GM12864 (cell line): ENCODE measurements around the gene IQGAP1.

Source experiments
- DNase-seq: peaks from one replicate; pipeline ENCODE4 v3.0.0-alpha.2; 2011; ENCODE audit warnings: low read depth
- H3K4me3 ChIP-seq: 2 replicates; pipeline ENCODE4 v1.5.1; 2011; ENCODE audit warnings: mild to moderate bottlenecking, low read depth, low read length, control low read depth
- TF ChIP-seq, protein P1 (sequence below): IDR thresholded peaks from 2 replicates; pipeline ENCODE4 v1.5.1; 2011; ENCODE audit warnings: low read depth, mild to moderate bottlenecking, moderate library complexity, low read length, control low read depth, inconsistent platforms; ENCODE audit errors: missing control alignments

IQGAP1 gene

DNA sequence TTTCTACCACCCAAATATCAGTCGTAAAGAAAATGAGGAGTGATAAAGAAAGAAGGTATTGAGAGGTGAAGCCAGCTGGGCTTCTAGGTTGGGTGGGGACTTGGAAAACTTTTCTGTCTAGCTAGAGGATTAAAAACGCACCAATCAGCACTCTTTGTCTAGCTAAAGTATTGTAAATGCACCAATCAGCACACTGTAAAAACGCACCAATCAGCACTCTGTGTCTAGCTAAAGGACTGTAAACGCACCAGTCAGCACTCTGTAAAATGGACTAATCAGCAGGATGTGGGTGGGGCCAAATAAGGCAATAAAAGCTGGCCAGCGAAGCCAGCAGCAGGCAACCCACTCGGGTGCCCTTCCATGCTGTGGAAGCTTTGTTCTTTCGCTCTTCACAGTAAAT is 13.0 kb upstream of the IQGAP1 start:
- no peak overlapping the region for H3K4me3 ChIP-seq
- TF ChIP-seq, protein P1, sequence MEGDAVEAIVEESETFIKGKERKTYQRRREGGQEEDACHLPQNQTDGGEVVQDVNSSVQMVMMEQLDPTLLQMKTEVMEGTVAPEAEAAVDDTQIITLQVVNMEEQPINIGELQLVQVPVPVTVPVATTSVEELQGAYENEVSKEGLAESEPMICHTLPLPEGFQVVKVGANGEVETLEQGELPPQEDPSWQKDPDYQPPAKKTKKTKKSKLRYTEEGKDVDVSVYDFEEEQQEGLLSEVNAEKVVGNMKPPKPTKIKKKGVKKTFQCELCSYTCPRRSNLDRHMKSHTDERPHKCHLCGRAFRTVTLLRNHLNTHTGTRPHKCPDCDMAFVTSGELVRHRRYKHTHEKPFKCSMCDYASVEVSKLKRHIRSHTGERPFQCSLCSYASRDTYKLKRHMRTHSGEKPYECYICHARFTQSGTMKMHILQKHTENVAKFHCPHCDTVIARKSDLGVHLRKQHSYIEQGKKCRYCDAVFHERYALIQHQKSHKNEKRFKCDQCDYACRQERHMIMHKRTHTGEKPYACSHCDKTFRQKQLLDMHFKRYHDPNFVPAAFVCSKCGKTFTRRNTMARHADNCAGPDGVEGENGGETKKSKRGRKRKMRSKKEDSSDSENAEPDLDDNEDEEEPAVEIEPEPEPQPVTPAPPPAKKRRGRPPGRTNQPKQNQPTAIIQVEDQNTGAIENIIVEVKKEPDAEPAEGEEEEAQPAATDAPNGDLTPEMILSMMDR = no peak
- DNase-seq = no peak

DNA sequence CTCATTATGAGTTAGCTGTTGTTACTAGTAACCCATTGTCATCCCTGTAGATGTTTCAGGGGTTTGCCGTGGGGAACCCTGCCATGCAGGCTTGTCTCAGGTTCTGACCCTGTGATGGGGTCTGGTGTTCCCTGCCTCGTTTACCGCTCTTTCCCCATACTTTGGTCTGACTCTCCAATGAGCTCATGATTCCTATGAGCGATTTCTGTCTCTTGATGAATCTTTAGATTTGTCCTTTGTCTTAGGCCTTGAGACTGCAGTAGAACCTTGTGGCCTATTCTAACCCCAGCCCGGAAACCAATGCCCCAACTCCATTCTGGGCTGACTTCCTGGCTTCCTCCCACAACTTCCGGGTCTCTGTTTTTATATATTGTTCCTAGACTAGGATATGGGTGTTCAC is 11.3 kb upstream of the IQGAP1 start:
- TF ChIP-seq, protein P1 = no peak
- no peak overlapping the region for H3K4me3 ChIP-seq
- no peak for DNase-seq

DNA sequence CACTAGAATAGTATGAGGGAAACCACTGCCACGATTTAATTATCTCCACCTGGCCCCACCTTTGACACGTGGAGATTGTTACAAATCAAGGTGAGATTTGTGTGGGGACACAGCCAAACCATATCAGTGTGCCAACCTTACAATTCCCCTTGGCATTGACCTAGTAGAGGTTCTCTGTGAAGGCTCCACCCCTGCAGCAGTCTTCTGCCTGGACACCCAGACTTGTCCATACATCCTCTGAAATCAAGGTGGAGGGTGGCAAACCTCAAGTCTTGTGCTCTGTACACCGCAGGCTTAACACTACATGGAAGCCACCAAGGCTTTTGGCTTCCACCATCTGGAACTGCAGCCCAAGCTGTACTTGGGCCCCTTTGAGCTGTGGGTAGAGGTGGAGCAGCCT is 8.8 kb upstream of the IQGAP1 start:
- no peak for DNase-seq
- TF ChIP-seq, protein P1 = no peak
- no peak overlapping the region for H3K4me3 ChIP-seq

DNA sequence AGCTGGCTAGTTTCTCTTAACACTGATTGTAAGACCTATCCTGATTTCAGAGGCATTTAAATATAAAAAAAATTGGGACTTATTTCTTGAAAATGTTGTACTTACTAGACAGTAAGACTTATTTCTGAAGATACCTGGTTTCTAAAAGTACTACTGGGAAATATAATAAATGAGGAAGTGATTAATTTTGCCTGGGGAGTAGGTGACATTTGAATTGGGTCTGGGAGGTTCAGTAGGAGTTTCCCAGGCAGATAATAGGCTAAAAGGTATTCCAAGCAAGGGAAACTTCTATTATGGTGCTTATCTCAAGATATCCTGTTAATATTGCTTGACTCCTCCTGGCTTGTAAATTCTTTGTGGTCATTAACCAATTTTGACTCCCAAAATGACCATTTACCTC is 6.5 kb upstream of the IQGAP1 start:
- no peak overlapping the region for H3K4me3 ChIP-seq

DNA sequence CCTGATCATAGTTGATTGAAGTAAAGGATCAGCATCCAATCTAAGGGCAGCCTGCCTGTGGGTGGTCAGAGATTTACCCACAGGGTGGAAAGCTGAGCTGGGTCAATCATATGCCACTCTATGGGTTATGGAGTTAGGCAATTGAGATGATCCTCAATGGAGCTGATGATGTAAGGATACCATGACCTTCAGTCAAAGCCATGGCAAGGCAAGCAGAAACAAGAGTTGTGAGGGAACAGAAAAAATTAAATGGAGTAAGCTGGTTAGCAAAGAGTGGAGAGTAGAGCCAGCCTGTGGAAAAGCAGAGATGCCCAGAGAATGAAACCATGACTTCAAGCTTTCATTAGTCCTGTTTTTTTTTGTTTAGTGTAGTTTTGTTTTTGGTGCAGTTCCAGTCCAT is 5.7 kb upstream of the IQGAP1 start:
- no peak overlapping the region for H3K4me3 ChIP-seq
- no peak for DNase-seq
- TF ChIP-seq, protein P1 = no peak

More for the DNA sequence above, 6.5 kb upstream of the IQGAP1 start:
- TF ChIP-seq, protein P1 = no peak
- DNase-seq = no peak

DNA sequence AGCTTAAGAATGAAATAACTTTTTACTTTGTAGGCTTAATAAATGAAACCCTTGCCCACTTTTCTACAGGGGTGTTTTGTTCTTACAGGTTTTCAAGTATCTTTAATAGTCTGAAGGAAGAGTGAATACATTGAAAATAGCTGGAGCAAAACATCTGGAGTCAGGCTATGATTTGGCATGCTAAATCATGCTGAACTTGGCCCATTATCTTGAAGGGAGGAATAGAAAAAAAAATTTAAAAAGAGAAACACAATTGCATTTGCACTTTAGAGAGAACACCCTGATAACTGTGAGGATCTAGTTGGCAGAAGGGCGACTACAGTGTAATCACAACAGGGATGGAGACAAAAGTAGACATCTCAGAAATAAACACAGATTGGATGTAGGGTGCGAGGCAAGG is 1.8 kb upstream of the IQGAP1 start:
- TF ChIP-seq, protein P1 = no peak
- H3K4me3 ChIP-seq = no peak overlapping the region
- no peak for DNase-seq

DNA sequence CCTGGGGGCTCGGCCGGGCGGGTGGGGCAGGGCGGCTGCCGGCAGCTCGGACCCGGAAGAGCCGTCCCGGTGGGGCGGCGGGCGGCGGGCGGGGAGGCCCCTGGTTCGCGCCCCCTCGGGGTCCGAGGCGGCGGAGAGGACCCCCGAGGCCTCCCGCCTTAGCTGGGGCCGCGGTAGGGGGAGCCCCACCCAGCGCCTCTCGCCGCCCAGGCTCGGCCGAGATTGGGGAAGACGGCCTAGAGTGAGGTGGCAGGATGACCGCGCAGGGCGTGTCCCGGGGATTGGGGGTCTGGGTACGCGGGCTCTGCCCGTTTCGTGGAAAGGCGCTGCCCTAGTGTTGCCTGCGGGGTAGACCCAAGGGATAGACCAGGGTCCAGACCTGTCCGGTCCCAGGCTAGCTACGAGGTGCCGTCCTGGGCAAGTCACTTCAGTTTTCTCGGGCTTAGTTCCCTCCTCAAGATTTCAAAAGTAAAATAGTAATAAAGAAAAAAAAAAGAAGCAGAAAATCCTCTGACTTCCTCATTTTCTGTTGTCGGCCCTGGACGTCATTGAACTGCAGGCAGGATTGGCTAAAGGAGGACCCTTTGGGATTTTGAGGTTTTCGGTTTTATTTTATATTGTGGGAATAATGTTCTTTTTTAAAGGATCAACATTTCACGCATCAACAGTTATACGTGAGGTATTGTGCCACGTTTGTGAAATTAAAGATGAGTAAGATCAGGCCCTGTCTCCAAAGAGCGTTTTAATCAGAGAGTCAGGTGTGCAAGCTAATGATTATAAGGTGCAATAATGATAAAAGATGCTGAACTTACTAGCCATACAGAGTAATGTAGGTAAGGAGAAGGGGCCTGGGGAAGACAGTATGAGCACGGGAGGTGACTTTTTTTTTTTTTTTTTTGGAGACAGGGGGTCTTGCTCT is 679 bp downstream of the IQGAP1 start:
- peak overlapping the region; percentile 85 for H3K4me3 ChIP-seq
- TF ChIP-seq, protein P1 = no peak
- no peak for DNase-seq
